Measurements from ENCODE around the gene VNN1. TPM values are rescaled to one million over a fixed set of nuclear protein-coding genes. Genes with fewer than 3 reads are reported as not detected.
A peak's percentile ranks its signal among the peaks of the same experiment; 100 is the strongest.

VNN1 gene
- total RNA-seq, 1 donor from 2014 or later: not detected

DNA sequence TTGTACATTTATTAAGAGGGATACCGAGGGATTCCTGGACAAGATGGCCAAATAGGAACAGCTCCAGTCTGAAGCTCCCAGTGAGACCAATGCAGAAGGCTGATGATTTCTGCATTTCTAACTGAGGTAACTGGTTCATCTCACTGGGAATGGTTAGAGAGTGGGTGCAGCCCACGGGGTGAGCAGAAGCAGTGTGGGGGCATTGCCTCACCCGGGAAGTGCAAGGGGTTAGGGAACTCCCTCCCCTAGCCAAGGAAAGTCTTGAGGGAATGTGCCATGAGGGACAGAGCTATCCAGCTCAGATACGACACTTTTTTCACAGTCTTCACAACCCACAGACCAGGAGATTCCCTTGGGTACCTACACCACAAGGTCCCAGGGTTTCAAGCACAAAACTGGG lies 79.1 kb downstream of the VNN1 start:
- Histone ChIP-seq H3K36me3 (ENCODE audit: control insufficient read depth, insufficient read depth, low read length) (no peaks in the 10 kb centered on the region), H3K4me3 (ENCODE audit: low read depth, low read length) (no peak overlapping the region), H3K27me3 (ENCODE audit: control insufficient read depth, insufficient read depth, low read length) (peaks cover 4% of the 10 kb centered on the region)
- FAIRE-seq (peak; percentile 88), DNase-seq (ENCODE audit: low read depth) (no peak)
- TF ChIP-seq, protein P1, sequence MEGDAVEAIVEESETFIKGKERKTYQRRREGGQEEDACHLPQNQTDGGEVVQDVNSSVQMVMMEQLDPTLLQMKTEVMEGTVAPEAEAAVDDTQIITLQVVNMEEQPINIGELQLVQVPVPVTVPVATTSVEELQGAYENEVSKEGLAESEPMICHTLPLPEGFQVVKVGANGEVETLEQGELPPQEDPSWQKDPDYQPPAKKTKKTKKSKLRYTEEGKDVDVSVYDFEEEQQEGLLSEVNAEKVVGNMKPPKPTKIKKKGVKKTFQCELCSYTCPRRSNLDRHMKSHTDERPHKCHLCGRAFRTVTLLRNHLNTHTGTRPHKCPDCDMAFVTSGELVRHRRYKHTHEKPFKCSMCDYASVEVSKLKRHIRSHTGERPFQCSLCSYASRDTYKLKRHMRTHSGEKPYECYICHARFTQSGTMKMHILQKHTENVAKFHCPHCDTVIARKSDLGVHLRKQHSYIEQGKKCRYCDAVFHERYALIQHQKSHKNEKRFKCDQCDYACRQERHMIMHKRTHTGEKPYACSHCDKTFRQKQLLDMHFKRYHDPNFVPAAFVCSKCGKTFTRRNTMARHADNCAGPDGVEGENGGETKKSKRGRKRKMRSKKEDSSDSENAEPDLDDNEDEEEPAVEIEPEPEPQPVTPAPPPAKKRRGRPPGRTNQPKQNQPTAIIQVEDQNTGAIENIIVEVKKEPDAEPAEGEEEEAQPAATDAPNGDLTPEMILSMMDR (IDR thresholded peaks at IDR 0.05; ENCODE audit: insufficient read depth, low read length, severe bottlenecking): no peak

GRCh38 chr6:132633362-132633761 lies 80.5 kb downstream of the VNN1 start:
- Histone ChIP-seq H3K36me3 (ENCODE audit: control insufficient read depth, insufficient read depth, low read length) (no peaks in the 10 kb centered on the region), H3K27me3 (ENCODE audit: control insufficient read depth, insufficient read depth, low read length) (peaks cover 4% of the 10 kb centered on the region), H3K4me3 (ENCODE audit: low read depth, low read length) (no peak overlapping the region)
- TF ChIP-seq, protein P1 (IDR thresholded peaks at IDR 0.05; ENCODE audit: insufficient read depth, low read length, severe bottlenecking): no peak
- DNase-seq (ENCODE audit: low read depth): no peak
- no peak for FAIRE-seq

Other genes starting within 250 kb of the VNN1 start
- 19.8 and 29.7 TPM in 2 replicates for gene STX7, start 200.9 kb downstream of the VNN1 start, total RNA-seq
- not detected in 2 replicates for gene TAAR9, start 175.8 kb downstream of the VNN1 start, total RNA-seq
- not detected in 2 replicates for gene TAAR8, start 161.4 kb downstream of the VNN1 start, total RNA-seq
- gene TAAR6, start 143.7 kb downstream of the VNN1 start, total RNA-seq: not detected in 2 replicates
- gene TAAR5, start 124.3 kb downstream of the VNN1 start, total RNA-seq: not detected in 2 replicates
- not detected in 2 replicates for gene TAAR2, start 89.8 kb downstream of the VNN1 start, total RNA-seq
- gene TAAR1, start 54.9 kb downstream of the VNN1 start, total RNA-seq: not detected in 2 replicates
- 0.26 TPM in 1 of 2 replicates, not detected in the other for gene VNN2, start 43.8 kb upstream of the VNN1 start, total RNA-seq
- 17.1 and 21.1 TPM in 2 replicates for gene SLC18B1, start 84.6 kb upstream of the VNN1 start, total RNA-seq
- 1,978 and 2,569 TPM in 2 replicates for gene RPS12, start 100.5 kb upstream of the VNN1 start, total RNA-seq

All from bronchial epithelial cell (primary cell).